MM.1S (cell line): ENCODE measurements around the gene ATP13A1.
"Not testable (repeated sequence)": the region's sequence is repeated elsewhere in the genome, so short reads cannot be mapped to it uniquely, and the experiment has no call there.

Experiments used
- DNase-seq: peaks from one replicate; pipeline ENCODE4 v3.0.0-alpha.2; 2015
- H2AFZ ChIP-seq: fragments of 300-600 bp; sonication (generic); 2 replicates; pipeline ENCODE4 v1.6.0; 2016; ENCODE audit warnings: antibody characterized with exemption, low read length
- H3F3A ChIP-seq: fragments of 300-600 bp; sonication (generic); 2 replicates; pipeline ENCODE4 v1.6.1; 2016; ENCODE audit warnings: mild to moderate bottlenecking, antibody characterized with exemption, low read length, moderate library complexity, mixed read lengths; ENCODE audit not compliant: insufficient read depth
- H3K27ac ChIP-seq: fragments of 300-600 bp; sonication (generic); 2 replicates; pipeline ENCODE4 v1.5.1; 2016; ENCODE audit warnings: mild to moderate bottlenecking, low read length
- H3K27me3 ChIP-seq: fragments of 300-600 bp; sonication (generic); replicated peaks from 2 replicates; pipeline ENCODE4 v1.6.0; 2016; ENCODE audit warnings: low read length; ENCODE audit not compliant: insufficient read depth
- H3K36me3 ChIP-seq: fragments of 300-600 bp; sonication (generic); replicated peaks from 2 replicates; pipeline ENCODE4 v1.6.1; 2016; ENCODE audit warnings: mild to moderate bottlenecking, low read length, mixed read lengths; ENCODE audit not compliant: insufficient read depth
- H3K4me1 ChIP-seq: fragments of 300-600 bp; sonication (generic); 2 replicates; pipeline ENCODE4 v1.6.1; 2016; ENCODE audit warnings: low read length, mixed read lengths
- H3K4me2 ChIP-seq: fragments of 300-600 bp; sonication (generic); 2 replicates; pipeline ENCODE4 v1.6.0; 2016; ENCODE audit warnings: low read depth, low read length
- H3K4me3 ChIP-seq: fragments of 300-600 bp; sonication (generic); 2 replicates; pipeline ENCODE4 v1.5.1; 2016; ENCODE audit warnings: low read length, mixed read lengths
- H3K79me2 ChIP-seq: fragments of 300-600 bp; sonication (generic); 2 replicates; pipeline ENCODE4 v1.6.1; 2016; ENCODE audit warnings: mixed run types, low read length, mixed read lengths
- H3K9ac ChIP-seq: fragments of 300-600 bp; sonication (generic); 2 replicates; pipeline ENCODE4 v1.6.1; 2016; ENCODE audit warnings: low read length, mixed read lengths
- H3K9me2 ChIP-seq: fragments of 300-600 bp; sonication (generic); replicated peaks from 2 replicates; pipeline ENCODE4 v1.6.1; 2016; ENCODE audit warnings: mild to moderate bottlenecking, low read length, mixed read lengths; ENCODE audit not compliant: insufficient read depth
- H3K9me3 ChIP-seq: fragments of 300-600 bp; sonication (generic); replicated peaks from 2 replicates; pipeline ENCODE4 v1.6.1; 2016; ENCODE audit warnings: mild to moderate bottlenecking, low read length, mixed read lengths; ENCODE audit not compliant: insufficient read depth
- H4K20me1 ChIP-seq: fragments of 300-600 bp; sonication (generic); 2 replicates; pipeline ENCODE4 v1.6.1; 2016; ENCODE audit warnings: mild to moderate bottlenecking, low read length, moderate library complexity, mixed read lengths; ENCODE audit not compliant: insufficient read depth
- EZH2 ChIP-seq: fragments of 300-600 bp; sonication (generic); optimal IDR thresholded peaks from 2 replicates; pipeline ENCODE3; 2017; ENCODE audit warnings: low read depth, mild to moderate bottlenecking, antibody characterized with exemption, low read length, mixed read lengths
- EZH2phosphoT487 ChIP-seq: fragments of 300-600 bp; sonication (generic); IDR thresholded peaks from 2 replicates; pipeline ENCODE4 v1.6.1; 2018; ENCODE audit warnings: antibody characterized with exemption, low read length
- TF ChIP-seq, protein P1 (sequence below): fragments of 300-600 bp; sonication (generic); IDR thresholded peaks from 2 replicates; pipeline ENCODE4 v1.5.1; 2016; ENCODE audit warnings: antibody characterized with exemption, low read length, mixed read lengths

ATP13A1 gene

DNA sequence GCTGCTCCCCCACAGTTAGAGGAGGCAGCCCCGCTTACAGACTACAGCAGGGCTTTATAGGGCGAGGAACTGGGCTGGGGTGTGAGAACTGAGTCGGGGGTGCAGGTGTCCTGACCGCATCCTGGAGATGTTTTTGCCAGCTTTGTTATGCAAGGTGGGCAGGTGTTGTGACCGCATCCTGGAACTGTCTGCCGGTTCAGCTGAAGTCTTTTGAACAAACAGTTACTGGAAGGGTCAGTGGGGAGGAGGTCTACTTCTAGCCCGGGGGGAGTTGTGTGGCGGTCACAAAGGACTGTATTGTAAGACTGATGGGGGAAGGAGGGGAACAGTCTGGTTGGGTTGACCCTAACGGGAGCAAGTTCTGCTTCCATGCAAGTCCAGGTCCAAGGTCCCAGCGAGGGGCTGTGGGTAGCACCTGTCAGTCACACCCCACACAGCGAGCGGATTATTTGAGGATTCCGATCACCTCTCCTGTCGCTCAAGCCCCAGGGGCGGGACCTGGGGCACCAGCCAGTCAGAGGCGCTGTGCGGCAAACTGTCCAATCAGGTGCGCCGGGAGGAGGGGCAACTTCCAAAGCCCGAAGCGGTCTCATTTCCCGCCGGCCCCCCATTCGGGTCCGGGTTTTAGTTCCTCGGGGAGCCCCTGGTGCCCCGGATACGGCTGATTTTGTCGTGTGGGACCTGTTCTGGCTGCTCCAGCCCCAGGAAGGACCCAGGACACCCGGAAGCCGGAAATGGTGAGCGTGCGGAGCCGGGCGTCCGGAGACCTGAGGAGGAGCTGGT lies 4.9 kb upstream of the ATP13A1 start, which contains the start of gene ZNF101:
ZNF101 (plus strand) TSS at position 610 of the 783 bp plus-strand sequence; CDS start at position 735, 125 bp downstream.
- Histone ChIP-seq H3K79me2 (peaks cover 30% of the 10 kb centered on the region), H3K4me1 (peaks cover 3% of the 10 kb centered on the region; the same call in 1 of the 2 replicates), H3K27me3 (no peaks in the 10 kb centered on the region), H3K9ac (peak within 1 kb of the TSS; percentile 86), H3K27ac (peak within 1 kb of the TSS; percentile 87), H3K4me2 (peak within 1 kb of the TSS; percentile 85), H3K9me2 (no peaks in the 10 kb centered on the region), H3F3A (peaks cover 13% of the 10 kb centered on the region), H4K20me1 (no peaks in the 10 kb centered on the region), H3K9me3 (no peaks in the 10 kb centered on the region), H3K36me3 (no peaks in the 10 kb centered on the region), H3K4me3 (peak within 1 kb of the TSS; percentile 79), H2AFZ (peak within 1 kb of the TSS; percentile 96)
- peak; percentile 97 for DNase-seq
- TF ChIP-seq EZH2: no peak
- TF ChIP-seq, protein P1, sequence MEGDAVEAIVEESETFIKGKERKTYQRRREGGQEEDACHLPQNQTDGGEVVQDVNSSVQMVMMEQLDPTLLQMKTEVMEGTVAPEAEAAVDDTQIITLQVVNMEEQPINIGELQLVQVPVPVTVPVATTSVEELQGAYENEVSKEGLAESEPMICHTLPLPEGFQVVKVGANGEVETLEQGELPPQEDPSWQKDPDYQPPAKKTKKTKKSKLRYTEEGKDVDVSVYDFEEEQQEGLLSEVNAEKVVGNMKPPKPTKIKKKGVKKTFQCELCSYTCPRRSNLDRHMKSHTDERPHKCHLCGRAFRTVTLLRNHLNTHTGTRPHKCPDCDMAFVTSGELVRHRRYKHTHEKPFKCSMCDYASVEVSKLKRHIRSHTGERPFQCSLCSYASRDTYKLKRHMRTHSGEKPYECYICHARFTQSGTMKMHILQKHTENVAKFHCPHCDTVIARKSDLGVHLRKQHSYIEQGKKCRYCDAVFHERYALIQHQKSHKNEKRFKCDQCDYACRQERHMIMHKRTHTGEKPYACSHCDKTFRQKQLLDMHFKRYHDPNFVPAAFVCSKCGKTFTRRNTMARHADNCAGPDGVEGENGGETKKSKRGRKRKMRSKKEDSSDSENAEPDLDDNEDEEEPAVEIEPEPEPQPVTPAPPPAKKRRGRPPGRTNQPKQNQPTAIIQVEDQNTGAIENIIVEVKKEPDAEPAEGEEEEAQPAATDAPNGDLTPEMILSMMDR: no peak
- no peak for TF ChIP-seq EZH2phosphoT487

DNA sequence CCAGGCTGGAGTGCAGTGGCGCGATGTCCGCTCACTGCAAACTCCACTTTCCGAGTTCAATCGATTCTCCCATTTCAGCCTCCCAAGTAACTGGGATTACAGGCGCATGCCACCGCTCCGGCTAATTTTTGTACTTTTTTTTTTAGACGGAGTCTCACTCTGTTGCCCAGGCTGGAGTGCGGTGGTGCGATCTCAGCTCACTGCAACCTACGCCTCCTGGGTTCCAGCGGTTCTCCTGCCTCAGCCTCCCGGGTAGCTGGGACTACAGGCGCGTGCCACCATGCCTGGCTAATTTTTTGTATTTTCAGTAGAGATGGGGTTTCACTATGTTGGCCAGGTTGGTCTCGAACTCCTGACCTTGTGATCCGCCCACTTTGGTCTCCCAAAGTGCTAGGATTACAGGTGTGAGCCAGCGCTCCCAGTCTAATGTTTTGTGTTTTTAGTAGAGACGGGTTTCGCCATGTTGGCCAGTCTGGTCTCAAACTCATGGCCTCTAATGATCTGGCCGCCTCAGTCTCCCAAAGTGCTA lies 2.0 kb upstream of the ATP13A1 start:
- not testable (repeated sequence) for H3K4me1 ChIP-seq, H4K20me1 ChIP-seq, H3K4me2 ChIP-seq, H3K27ac ChIP-seq, H3K9ac ChIP-seq, H3K9me2 ChIP-seq, DNase-seq, H3K36me3 ChIP-seq, H3K4me3 ChIP-seq, H3K9me3 ChIP-seq, H3K27me3 ChIP-seq, H2AFZ ChIP-seq
- Histone ChIP-seq H3K79me2 (peaks cover 43% of the 10 kb centered on the region), H3F3A (peaks cover 13% of the 10 kb centered on the region)

DNA sequence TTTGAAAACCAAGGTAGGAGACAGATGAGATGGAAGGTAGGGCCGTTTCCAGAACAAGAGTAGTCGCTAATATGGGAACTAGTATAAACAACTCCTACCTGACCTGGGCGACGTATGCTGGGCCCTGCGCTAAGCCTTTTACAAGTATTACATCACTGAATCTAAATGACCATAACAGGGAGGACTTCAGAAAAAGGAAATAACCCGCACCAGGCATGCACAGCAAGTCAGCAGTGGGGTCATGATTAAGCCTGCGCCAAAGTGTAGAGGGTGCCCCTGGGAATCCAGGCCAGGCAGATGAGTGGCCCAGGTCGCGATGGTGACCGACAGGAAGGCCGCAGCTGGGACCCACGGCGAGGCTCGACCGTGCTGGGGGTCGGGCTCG lies 613 bp downstream of the ATP13A1 start:
- Histone ChIP-seq H3K27me3 (no peaks in the 10 kb centered on the region), H3K9me3 (no peaks in the 10 kb centered on the region), H3K79me2 (peaks cover 37% of the 10 kb centered on the region), H3K9me2 (no peaks in the 10 kb centered on the region), H3K36me3 (peaks cover 5% of the 10 kb centered on the region; the same call in 1 of the 2 replicates), H2AFZ (peak overlapping the region; percentile 79), H3K9ac (peak overlapping the region; percentile 94), H3K27ac (peak overlapping the region; percentile 86; the same call in 1 of the 2 replicates), H3K4me1 (peaks cover 9% of the 10 kb centered on the region; the same call in 1 of the 2 replicates), H3K4me2 (peak overlapping the region; percentile 97), H4K20me1 (no peaks in the 10 kb centered on the region), H3F3A (peaks cover 6% of the 10 kb centered on the region), H3K4me3 (peak overlapping the region; percentile 98)
- TF ChIP-seq EZH2 (no peak), EZH2phosphoT487 (no peak)
- TF ChIP-seq, protein P1: no peak
- DNase-seq: no peak
